ENCODE data around the gene ARF4.
"Not testable (repeated sequence)": the region's sequence is repeated elsewhere in the genome, so short reads cannot be mapped to it uniquely, and the experiment has no call there.

ARF4 gene

GRCh38 chr3:57597127-57597923 is at the start of gene ARF4:
Gene ARF4 (minus strand): TSS chr3:57597344. CDS start chr3:57597140, 204 bp downstream.
- DNase-seq, result peak; percentile 96

GRCh38 chr3:57646723-57647122 is 49.6 kb upstream of the ARF4 start:
- no peak for DNase-seq

- DNase-seq, result no peak
These were observed 47.6 kb upstream of the ARF4 start for GRCh38 chr3:57644740-57645139.

- no peak for DNase-seq
These were observed 40.2 kb upstream of the ARF4 start for GRCh38 chr3:57637391-57637790.

- not testable (repeated sequence) for DNase-seq
These were observed 37.1 kb upstream of the ARF4 start for GRCh38 chr3:57634259-57634658.

- DNase-seq, result no peak
These were observed 30.8 kb upstream of the ARF4 start for GRCh38 chr3:57627976-57628375.

- DNase-seq, result no peak
These were observed 27.7 kb upstream of the ARF4 start for GRCh38 chr3:57624801-57625200.

- DNase-seq, result no peak
These were observed 25.2 kb upstream of the ARF4 start for GRCh38 chr3:57622362-57622761.

GRCh38 chr3:57617739-57618138 is 20.6 kb upstream of the ARF4 start:
- DNase-seq, result no peak

- DNase-seq, result no peak
These were observed 19.1 kb upstream of the ARF4 start for GRCh38 chr3:57616233-57616632.

GRCh38 chr3:57611870-57612269 is 14.7 kb upstream of the ARF4 start:
- DNase-seq, result not testable (repeated sequence)

GRCh38 chr3:57605683-57606082 is 8.5 kb upstream of the ARF4 start:
- no peak for DNase-seq

- no peak for DNase-seq
These were observed 7.8 kb upstream of the ARF4 start for GRCh38 chr3:57604971-57605370.

- no peak for DNase-seq
These were observed 3.1 kb upstream of the ARF4 start for GRCh38 chr3:57600195-57600594.

GRCh38 chr3:57598765-57599360 is 1.7 kb upstream of the ARF4 start:
- no peak for DNase-seq

GRCh38 chr3:57596495-57597126 is 533 bp downstream of the ARF4 start:
- DNase-seq, result no peak

GRCh38 chr3:57594576-57594975 is 2.6 kb downstream of the ARF4 start:
- DNase-seq, result no peak

- DNase-seq, result no peak
These were observed 3.0 kb downstream of the ARF4 start for GRCh38 chr3:57594144-57594543.

- no peak for DNase-seq
These were observed 4.8 kb downstream of the ARF4 start for GRCh38 chr3:57592306-57592705.

- no peak for DNase-seq
These were observed 9.2 kb downstream of the ARF4 start for GRCh38 chr3:57587905-57588304.

GRCh38 chr3:57586778-57587177 is 10.4 kb downstream of the ARF4 start:
- no peak for DNase-seq

GRCh38 chr3:57583544-57583943 is 13.6 kb downstream of the ARF4 start:
- no peak for DNase-seq

- no peak for DNase-seq
These were observed 14.5 kb downstream of the ARF4 start for GRCh38 chr3:57582474-57583168.

GRCh38 chr3:57577801-57578200 is 19.3 kb downstream of the ARF4 start:
- no peak for DNase-seq

All from NCI-H1092 (cell line).